ENCODE results near the gene ASB5.
"Not testable (repeated sequence)": the region's sequence is repeated elsewhere in the genome, so short reads cannot be mapped to it uniquely, and the experiment has no call there.

ASB5 gene

DNA sequence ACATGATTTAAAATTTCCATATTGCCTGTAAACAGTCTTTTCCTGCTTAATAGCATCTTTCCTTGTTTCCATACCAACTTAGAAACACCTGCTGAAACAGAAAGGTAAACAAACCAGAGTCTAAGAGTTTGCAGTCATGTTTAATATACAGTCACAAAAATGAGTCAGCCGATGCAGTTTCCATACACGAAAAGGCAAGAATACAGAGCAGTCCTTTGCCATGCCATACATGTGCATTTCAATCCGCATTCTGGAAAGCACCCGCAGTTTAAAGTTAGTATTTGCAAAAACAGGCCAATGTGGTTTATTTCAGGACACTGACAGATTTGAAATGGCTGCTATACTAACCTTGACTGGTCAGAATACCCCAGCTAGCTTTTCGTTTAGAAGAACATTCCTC lies 32.1 kb downstream of the ASB5 start:
- Histone ChIP-seq H3K36me3 (ENCODE audit: control insufficient read depth in 5 of 5, insufficient read depth in 5 of 5, low read length in 5 of 5) (no peaks in the 10 kb centered on the region), H3K9ac (ENCODE audit: low read length in 5 of 5) (no peak overlapping the region), H3K4me1 (ENCODE audit: control insufficient read depth in 5 of 5, insufficient read depth in 5 of 5, low read length in 5 of 5) (no peaks in the 10 kb centered on the region), H3K27me3 (ENCODE audit: control insufficient read depth in 5 of 5, insufficient read depth in 4 of 5, low read length in 5 of 5) (no peaks in the 10 kb centered on the region), H3K9me3 (ENCODE audit: control insufficient read depth in 5 of 5, low read length in 5 of 5) (no peaks in the 10 kb centered on the region), H3K4me3 (ENCODE audit: low read depth in 1 of 5, low read length in 5 of 5) (no peak overlapping the region), H3K27ac (ENCODE audit: low read depth, low read length) (no peak overlapping the region)

DNA sequence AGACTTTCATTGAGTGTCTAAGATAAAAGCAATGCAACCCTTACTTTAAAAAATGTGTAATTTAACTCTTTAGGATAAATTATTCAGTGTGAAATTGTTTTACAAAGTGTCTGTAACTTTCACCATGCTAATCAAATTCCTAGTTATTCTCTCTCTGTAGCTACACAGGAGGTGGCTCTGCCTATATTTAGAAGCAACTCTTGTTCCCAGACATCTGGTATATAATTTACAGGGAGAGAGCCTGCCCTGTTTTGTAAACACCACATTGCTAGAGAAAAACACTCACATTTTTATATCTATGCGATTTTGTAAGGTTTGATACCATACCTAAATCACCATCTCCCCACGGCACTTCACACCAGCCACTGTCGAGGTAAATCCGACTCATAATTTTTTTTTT lies 38.2 kb downstream of the ASB5 start:
- no peak overlapping the region for H3K9ac ChIP-seq (ENCODE audit: low read length in 5 of 5)
- peaks cover 0 to 6% (median 0%) of the 10 kb centered on the region in 5 donors for H3K4me1 ChIP-seq (ENCODE audit: control insufficient read depth in 5 of 5, insufficient read depth in 5 of 5, low read length in 5 of 5)
- no peak overlapping the region for H3K27ac ChIP-seq (ENCODE audit: low read depth, low read length)
- H3K9me3 ChIP-seq (ENCODE audit: control insufficient read depth in 5 of 5, low read length in 5 of 5) = no peaks in the 10 kb centered on the region
- no peaks in the 10 kb centered on the region for H3K27me3 ChIP-seq (ENCODE audit: control insufficient read depth in 5 of 5, insufficient read depth in 4 of 5, low read length in 5 of 5)
- H3K36me3 ChIP-seq (ENCODE audit: control insufficient read depth in 5 of 5, insufficient read depth in 5 of 5, low read length in 5 of 5) = no peaks in the 10 kb centered on the region
- H3K4me3 ChIP-seq (ENCODE audit: low read depth in 1 of 5, low read length in 5 of 5) = peak overlapping the region in 1 of 5 donors; percentile 1

DNA sequence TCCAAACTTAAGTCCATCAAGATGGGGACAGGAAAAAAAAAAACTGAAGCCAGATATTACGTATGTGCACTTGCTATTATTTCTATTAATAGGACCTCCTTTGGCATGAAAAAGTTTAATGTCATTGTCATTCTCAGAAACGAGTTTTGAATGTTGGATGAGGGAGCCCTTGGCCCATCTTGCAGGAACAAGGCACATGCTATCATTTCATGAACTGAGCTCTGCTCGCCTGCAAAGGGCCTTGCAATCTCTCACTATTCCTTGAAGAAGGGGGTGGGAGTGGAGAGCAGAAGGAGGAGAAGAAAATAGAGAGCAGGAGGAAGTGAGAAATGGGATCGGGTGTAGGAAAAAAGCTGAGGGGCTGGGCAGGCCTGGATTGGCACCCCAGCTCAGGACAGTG lies 39.4 kb downstream of the ASB5 start:
- no peak overlapping the region for H3K9ac ChIP-seq (ENCODE audit: low read length in 5 of 5)
- H3K4me3 ChIP-seq (ENCODE audit: low read depth in 1 of 5, low read length in 5 of 5) = no peak overlapping the region
- no peaks in the 10 kb centered on the region for H3K36me3 ChIP-seq (ENCODE audit: control insufficient read depth in 5 of 5, insufficient read depth in 5 of 5, low read length in 5 of 5)
- H3K9me3 ChIP-seq (ENCODE audit: control insufficient read depth in 5 of 5, low read length in 5 of 5) = no peaks in the 10 kb centered on the region
- H3K27ac ChIP-seq (ENCODE audit: low read depth, low read length) = no peak overlapping the region
- H3K4me1 ChIP-seq (ENCODE audit: control insufficient read depth in 5 of 5, insufficient read depth in 5 of 5, low read length in 5 of 5) = peaks cover 0 to 6% (median 0%) of the 10 kb centered on the region in 5 donors
- no peaks in the 10 kb centered on the region for H3K27me3 ChIP-seq (ENCODE audit: control insufficient read depth in 5 of 5, insufficient read depth in 4 of 5, low read length in 5 of 5)

DNA sequence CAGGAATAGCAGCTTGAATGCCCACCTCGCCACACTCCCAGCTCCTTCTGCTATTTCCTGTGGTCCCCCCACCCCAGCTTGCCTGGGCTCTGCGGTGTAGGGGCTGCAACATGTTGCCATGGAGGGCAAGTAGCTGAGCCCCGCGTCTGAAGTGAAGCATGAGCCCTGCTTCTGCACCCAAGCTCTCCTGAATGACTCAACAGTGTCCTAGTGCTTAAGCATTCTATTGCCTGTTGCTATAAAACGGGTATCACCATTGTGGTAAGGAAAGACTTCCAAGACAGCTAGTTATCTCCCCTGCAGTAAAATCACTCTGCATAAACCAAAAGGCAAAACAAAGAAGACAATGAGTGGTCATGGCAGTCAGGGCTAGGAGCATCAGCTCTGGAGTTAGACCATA lies 42.3 kb downstream of the ASB5 start:
- Histone ChIP-seq H3K4me1 (ENCODE audit: control insufficient read depth in 5 of 5, insufficient read depth in 5 of 5, low read length in 5 of 5) (peaks cover 0 to 6% (median 0%) of the 10 kb centered on the region in 5 donors), H3K4me3 (ENCODE audit: low read depth in 1 of 5, low read length in 5 of 5) (no peak overlapping the region), H3K27me3 (ENCODE audit: control insufficient read depth in 5 of 5, insufficient read depth in 4 of 5, low read length in 5 of 5) (no peaks in the 10 kb centered on the region), H3K27ac (ENCODE audit: low read depth, low read length) (no peak overlapping the region), H3K9me3 (ENCODE audit: control insufficient read depth in 5 of 5, low read length in 5 of 5) (no peaks in the 10 kb centered on the region), H3K9ac (ENCODE audit: low read length in 5 of 5) (no peak overlapping the region), H3K36me3 (ENCODE audit: control insufficient read depth in 5 of 5, insufficient read depth in 5 of 5, low read length in 5 of 5) (no peaks in the 10 kb centered on the region)

DNA sequence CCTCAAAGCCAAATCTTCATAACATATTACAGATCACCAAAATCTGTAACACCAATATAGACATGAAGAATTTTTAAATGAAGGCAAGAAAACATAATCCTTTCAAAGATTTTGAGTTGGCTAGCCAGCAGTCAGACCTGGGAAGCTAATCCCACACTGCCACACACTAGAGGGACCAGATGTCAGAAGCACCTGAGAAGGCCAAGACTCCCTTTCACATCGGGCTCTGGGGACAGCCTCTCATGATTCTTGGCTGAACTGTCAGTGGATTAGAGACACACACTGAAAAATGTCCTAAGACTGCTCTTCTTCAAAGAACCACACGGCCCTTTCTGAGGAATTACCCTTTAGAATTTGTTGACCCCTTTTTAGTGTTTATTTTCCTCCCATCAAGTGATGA lies 45.5 kb downstream of the ASB5 start:
- no peak overlapping the region for H3K27ac ChIP-seq (ENCODE audit: low read depth, low read length)
- H3K9me3 ChIP-seq (ENCODE audit: control insufficient read depth in 5 of 5, low read length in 5 of 5) = no peaks in the 10 kb centered on the region
- no peaks in the 10 kb centered on the region for H3K27me3 ChIP-seq (ENCODE audit: control insufficient read depth in 5 of 5, insufficient read depth in 4 of 5, low read length in 5 of 5)
- H3K9ac ChIP-seq (ENCODE audit: low read length in 5 of 5) = no peak overlapping the region
- no peak overlapping the region for H3K4me3 ChIP-seq (ENCODE audit: low read depth in 1 of 5, low read length in 5 of 5)
- H3K4me1 ChIP-seq (ENCODE audit: control insufficient read depth in 5 of 5, insufficient read depth in 5 of 5, low read length in 5 of 5) = no peaks in the 10 kb centered on the region
- H3K36me3 ChIP-seq (ENCODE audit: control insufficient read depth in 5 of 5, insufficient read depth in 5 of 5, low read length in 5 of 5) = no peaks in the 10 kb centered on the region

DNA sequence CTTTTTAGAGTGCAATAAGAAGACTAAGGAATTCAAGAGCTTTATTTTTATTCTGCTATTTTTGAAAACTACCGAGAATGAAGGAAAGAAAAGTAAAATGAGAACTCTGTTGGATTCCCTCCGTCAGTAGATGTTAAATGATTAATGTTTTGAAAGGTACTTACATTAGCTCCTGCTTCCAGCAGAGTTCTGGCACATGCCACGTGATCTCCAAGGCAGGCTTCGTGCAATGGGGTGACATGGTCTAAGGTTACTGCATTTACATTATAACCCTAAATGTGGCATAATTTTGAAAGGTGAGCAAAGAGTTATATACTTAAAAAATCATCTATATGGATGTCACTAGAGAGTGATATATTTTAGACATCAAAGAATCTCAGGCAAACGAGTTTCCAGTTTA lies 46.9 kb downstream of the ASB5 start:
- Histone ChIP-seq H3K4me1 (ENCODE audit: control insufficient read depth in 5 of 5, insufficient read depth in 5 of 5, low read length in 5 of 5) (no peaks in the 10 kb centered on the region), H3K27ac (ENCODE audit: low read depth, low read length) (no peak overlapping the region), H3K27me3 (ENCODE audit: control insufficient read depth in 5 of 5, insufficient read depth in 4 of 5, low read length in 5 of 5) (no peaks in the 10 kb centered on the region), H3K36me3 (ENCODE audit: control insufficient read depth in 5 of 5, insufficient read depth in 5 of 5, low read length in 5 of 5) (no peaks in the 10 kb centered on the region), H3K9me3 (ENCODE audit: control insufficient read depth in 5 of 5, low read length in 5 of 5) (no peaks in the 10 kb centered on the region), H3K9ac (ENCODE audit: low read length in 5 of 5) (no peak overlapping the region), H3K4me3 (ENCODE audit: low read depth in 1 of 5, low read length in 5 of 5) (no peak overlapping the region)

DNA sequence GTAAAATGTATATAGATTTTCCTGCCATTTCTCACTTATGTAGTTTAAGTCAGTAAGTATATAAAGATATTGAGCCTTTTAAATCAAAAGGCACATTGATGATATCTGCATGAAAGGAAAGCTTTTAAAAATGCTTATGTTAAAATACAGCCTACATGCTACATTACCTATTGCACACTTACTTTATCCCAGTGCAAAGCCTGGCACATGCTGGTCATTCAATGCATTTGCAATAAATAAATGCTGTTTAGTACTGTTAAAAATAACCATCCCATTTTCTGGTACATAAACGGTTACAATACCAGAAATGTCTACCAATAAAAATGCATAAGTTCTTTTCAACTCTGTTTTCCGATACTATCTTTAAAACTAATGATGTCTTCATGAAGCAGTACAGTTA lies 51.5 kb downstream of the ASB5 start:
- Histone ChIP-seq H3K27me3 (ENCODE audit: control insufficient read depth in 5 of 5, insufficient read depth in 4 of 5, low read length in 5 of 5) (no peaks in the 10 kb centered on the region), H3K4me1 (ENCODE audit: control insufficient read depth in 5 of 5, insufficient read depth in 5 of 5, low read length in 5 of 5) (no peaks in the 10 kb centered on the region), H3K9ac (ENCODE audit: low read length in 5 of 5) (no peak overlapping the region), H3K4me3 (ENCODE audit: low read depth in 1 of 5, low read length in 5 of 5) (no peak overlapping the region), H3K27ac (ENCODE audit: low read depth, low read length) (no peak overlapping the region), H3K9me3 (ENCODE audit: control insufficient read depth in 5 of 5, low read length in 5 of 5) (no peaks in the 10 kb centered on the region), H3K36me3 (ENCODE audit: control insufficient read depth in 5 of 5, insufficient read depth in 5 of 5, low read length in 5 of 5) (no peaks in the 10 kb centered on the region)

DNA sequence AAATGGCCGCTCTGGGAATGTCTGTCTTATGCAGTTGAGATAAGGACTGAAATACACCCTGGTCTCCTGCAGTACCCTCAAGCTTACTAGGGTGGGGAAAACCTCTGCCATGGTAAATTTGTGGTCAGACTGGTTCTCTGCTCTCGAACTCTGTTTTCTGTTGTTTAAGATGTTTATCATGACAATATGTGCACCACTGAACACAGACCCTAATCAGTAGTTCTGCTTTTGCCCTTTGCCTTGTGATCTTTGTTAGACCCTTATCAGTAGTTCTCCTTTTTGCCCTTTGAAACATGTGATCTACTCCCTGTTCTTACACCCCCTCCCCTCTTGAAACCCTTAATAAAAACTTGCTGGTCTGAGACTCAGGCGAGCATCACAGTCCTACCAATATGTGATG lies 56.7 kb downstream of the ASB5 start:
- H3K36me3 ChIP-seq (ENCODE audit: control insufficient read depth in 5 of 5, insufficient read depth in 5 of 5, low read length in 5 of 5); H3K27ac ChIP-seq (ENCODE audit: low read depth, low read length): not testable (repeated sequence)

DNA sequence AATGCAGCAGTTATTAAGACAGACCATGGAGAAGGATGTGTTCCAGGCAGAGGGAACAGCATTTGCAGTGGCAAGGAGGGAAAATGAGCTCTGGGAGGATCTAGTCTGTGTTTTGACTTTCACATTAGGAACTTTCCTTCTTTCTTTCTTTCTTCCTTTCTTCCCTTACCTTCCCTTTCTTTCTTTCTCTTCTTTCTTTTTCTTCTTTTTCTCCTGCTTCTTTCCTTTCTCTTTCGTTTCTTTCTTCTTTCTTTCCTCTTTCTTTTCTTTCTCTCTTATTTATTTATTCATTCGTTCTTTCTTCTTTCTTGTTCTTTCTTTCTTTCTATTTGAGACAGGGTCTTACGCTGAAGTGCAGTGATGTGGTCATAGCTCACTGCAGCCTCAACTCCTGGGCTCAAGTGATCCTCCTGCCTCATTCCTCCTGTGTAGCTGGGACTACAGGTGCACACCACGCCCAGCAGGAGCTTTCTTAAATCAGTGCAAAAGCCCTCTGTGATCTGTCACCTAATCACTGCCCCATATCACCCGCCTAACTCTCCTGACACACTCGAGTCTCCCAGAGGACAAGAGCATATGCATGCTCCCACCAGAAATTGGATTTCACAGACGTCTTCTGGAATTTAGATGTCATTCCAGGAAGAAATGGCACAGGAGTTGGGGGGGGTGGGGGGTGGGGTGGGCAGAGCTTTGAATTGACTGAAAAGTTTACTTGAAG lies 58.3 kb downstream of the ASB5 start:
- H3K9ac ChIP-seq (ENCODE audit: low read length in 5 of 5) = no peak overlapping the region
- H3K27me3 ChIP-seq (ENCODE audit: control insufficient read depth in 5 of 5, insufficient read depth in 4 of 5, low read length in 5 of 5) = peaks cover 0 to 6% (median 2%) of the 10 kb centered on the region in 5 donors
- no peaks in the 10 kb centered on the region for H3K4me1 ChIP-seq (ENCODE audit: control insufficient read depth in 5 of 5, insufficient read depth in 5 of 5, low read length in 5 of 5)
- no peak overlapping the region for H3K4me3 ChIP-seq (ENCODE audit: low read depth in 1 of 5, low read length in 5 of 5)
- no peaks in the 10 kb centered on the region for H3K36me3 ChIP-seq (ENCODE audit: control insufficient read depth in 5 of 5, insufficient read depth in 5 of 5, low read length in 5 of 5)
- H3K9me3 ChIP-seq (ENCODE audit: control insufficient read depth in 5 of 5, low read length in 5 of 5) = peaks cover 0 to 2% (median 0%) of the 10 kb centered on the region in 5 donors
- no peak overlapping the region for H3K27ac ChIP-seq (ENCODE audit: low read depth, low read length)

More for the DNA sequence above, 56.7 kb downstream of the ASB5 start:
- H3K4me1 ChIP-seq (ENCODE audit: control insufficient read depth in 5 of 5, insufficient read depth in 5 of 5, low read length in 5 of 5); H3K4me3 ChIP-seq (ENCODE audit: low read depth in 1 of 5, low read length in 5 of 5); H3K9me3 ChIP-seq (ENCODE audit: control insufficient read depth in 5 of 5, low read length in 5 of 5); H3K27me3 ChIP-seq (ENCODE audit: control insufficient read depth in 5 of 5, insufficient read depth in 4 of 5, low read length in 5 of 5); H3K9ac ChIP-seq (ENCODE audit: low read length in 5 of 5): not testable (repeated sequence)

DNA sequence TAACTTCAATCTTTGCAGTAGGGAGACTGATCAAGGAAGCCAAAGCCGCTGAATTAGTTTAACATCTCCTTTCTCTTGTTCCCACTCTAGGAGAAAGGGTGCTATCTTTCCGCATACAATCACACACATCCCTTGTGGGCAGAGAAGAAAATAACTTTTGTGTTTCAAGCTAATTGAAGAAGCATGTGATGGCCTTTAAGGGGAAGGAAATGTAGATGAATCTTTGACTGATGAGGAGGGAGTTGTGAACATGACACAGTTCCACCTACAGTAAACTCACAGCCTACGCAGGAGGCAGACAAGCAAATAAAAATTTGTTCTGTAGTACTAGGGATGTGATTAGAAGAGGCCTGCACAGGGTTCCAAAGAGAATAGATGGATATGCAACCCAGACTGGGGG lies 58.9 kb downstream of the ASB5 start:
- Histone ChIP-seq H3K27ac (ENCODE audit: low read depth, low read length) (no peak overlapping the region), H3K4me1 (ENCODE audit: control insufficient read depth in 5 of 5, insufficient read depth in 5 of 5, low read length in 5 of 5) (no peaks in the 10 kb centered on the region), H3K27me3 (ENCODE audit: control insufficient read depth in 5 of 5, insufficient read depth in 4 of 5, low read length in 5 of 5) (peaks cover 0 to 10% (median 4%) of the 10 kb centered on the region in 5 donors), H3K9me3 (ENCODE audit: control insufficient read depth in 5 of 5, low read length in 5 of 5) (peaks cover 0 to 2% (median 0%) of the 10 kb centered on the region in 5 donors), H3K4me3 (ENCODE audit: low read depth in 1 of 5, low read length in 5 of 5) (no peak overlapping the region), H3K9ac (ENCODE audit: low read length in 5 of 5) (no peak overlapping the region), H3K36me3 (ENCODE audit: control insufficient read depth in 5 of 5, insufficient read depth in 5 of 5, low read length in 5 of 5) (no peaks in the 10 kb centered on the region)
